Measurements from ENCODE around the gene MRPL12. TPM values are rescaled to one million over a fixed set of nuclear protein-coding genes. Genes with fewer than 3 reads are reported as not detected.

The MRPL12 gene
- total RNA-seq, 6 donors from 2014 or later = 29.3 to 69.8 (median 47.8) TPM

DNA sequence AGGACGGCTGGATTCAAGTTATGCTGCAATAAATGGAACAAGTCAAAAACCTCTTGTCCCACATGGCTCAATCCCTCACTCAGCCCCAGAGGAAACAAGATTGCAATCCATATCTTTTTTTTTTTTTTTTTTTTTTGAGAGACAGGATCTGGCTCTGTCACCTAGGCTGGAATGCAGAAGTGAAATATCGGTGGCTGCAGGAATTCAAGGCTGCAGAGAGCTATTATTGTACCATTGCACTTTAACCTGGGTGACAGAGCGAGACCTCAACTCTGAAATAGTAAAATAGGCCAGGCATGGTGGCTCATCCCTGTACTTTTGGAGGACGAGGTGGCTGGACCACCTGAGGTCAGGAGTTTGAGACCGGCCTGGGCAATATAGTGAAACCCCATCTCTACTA is 44.1 kb upstream of the MRPL12 start:
- Histone ChIP-seq H3K4me1 (peaks cover 0 to 3% (median 0%) of the 10 kb centered on the region in 4 donors), H3K9me3 (no peaks in the 10 kb centered on the region), H3K27me3 (no peaks in the 10 kb centered on the region), H3K4me3 (no peak overlapping the region), H3K36me3 (peaks cover 0 to 2% (median 0%) of the 10 kb centered on the region in 4 donors), H3K27ac (peak overlapping the region in 2 of 4 donors; percentile 61 to 80)
- TF ChIP-seq, protein P1, sequence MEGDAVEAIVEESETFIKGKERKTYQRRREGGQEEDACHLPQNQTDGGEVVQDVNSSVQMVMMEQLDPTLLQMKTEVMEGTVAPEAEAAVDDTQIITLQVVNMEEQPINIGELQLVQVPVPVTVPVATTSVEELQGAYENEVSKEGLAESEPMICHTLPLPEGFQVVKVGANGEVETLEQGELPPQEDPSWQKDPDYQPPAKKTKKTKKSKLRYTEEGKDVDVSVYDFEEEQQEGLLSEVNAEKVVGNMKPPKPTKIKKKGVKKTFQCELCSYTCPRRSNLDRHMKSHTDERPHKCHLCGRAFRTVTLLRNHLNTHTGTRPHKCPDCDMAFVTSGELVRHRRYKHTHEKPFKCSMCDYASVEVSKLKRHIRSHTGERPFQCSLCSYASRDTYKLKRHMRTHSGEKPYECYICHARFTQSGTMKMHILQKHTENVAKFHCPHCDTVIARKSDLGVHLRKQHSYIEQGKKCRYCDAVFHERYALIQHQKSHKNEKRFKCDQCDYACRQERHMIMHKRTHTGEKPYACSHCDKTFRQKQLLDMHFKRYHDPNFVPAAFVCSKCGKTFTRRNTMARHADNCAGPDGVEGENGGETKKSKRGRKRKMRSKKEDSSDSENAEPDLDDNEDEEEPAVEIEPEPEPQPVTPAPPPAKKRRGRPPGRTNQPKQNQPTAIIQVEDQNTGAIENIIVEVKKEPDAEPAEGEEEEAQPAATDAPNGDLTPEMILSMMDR (IDR thresholded peaks at IDR 0.05) = no peak
- no peak for TF ChIP-seq POLR2A (IDR thresholded peaks at IDR 0.05)
- no peak for TF ChIP-seq POLR2AphosphoS5 (IDR thresholded peaks at IDR 0.05)
- TF ChIP-seq EP300 (IDR thresholded peaks at IDR 0.05) = no peak
- ATAC-seq (ENCODE audit: low FRiP score in 2 of 2) (no peak), DNase-seq (no peak)
- 66 to 71% methylated on average over 5 of the region's 5 CpGs for WGBS, 2 donors

DNA sequence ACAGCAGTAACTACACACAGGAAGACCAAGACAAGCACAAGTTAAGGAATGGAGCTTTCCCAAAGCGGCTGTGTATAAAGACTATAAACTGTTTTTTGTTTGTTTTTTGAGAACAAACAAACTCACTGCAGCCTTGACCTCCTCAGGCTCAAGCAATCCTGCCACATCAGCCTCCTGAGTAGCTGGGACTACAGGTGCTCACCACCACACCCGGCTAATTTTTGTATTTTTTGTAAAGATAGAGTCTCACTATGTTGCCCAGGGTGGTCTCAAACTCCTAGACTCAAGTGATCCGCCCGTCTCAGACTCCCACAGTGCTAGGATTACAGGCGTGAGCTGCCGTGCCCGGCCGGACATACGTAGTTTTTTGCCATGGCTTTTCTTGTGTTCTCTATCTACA is 42.7 kb upstream of the MRPL12 start:
- Histone ChIP-seq H3K27ac (peak overlapping the region in 1 of 4 donors; percentile 62), H3K36me3 (peaks cover 0 to 12% (median 0%) of the 10 kb centered on the region in 4 donors), H3K27me3 (no peaks in the 10 kb centered on the region), H3K9me3 (no peaks in the 10 kb centered on the region), H3K4me1 (peaks cover 4 to 8% (median 5%) of the 10 kb centered on the region in 4 donors), H3K4me3 (no peak overlapping the region)
- no peak for DNase-seq
- no peak for ATAC-seq (ENCODE audit: low FRiP score in 2 of 2)
- TF ChIP-seq, protein P1 (IDR thresholded peaks at IDR 0.05) = no peak
- TF ChIP-seq EP300 (IDR thresholded peaks at IDR 0.05) (no peak), POLR2A (IDR thresholded peaks at IDR 0.05) (no peak)
- 86 to 96% methylated on average over 9 of the region's 9 CpGs for WGBS, 2 donors

DNA sequence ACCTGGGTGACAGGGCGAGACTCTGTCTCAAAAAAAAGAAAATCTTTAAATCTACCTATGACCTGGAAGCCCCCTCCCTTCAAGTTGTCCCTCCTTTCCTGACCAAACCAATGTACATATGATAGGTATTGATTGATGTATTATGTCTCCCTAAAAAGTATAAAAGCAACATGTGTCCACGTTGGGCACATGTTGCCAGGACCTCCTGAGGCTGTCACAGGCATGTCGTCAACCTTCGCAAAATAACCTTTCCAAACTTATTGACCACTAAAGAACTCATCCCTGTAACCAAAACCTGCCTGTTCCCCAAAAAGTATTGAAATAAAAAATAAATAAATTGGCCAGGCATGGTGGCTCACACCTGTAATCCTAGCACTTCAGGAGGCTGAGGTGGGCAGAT is 41.2 kb upstream of the MRPL12 start:
- ATAC-seq (ENCODE audit: low FRiP score in 2 of 2) (no peak), DNase-seq (no peak)
- H3K4me3 ChIP-seq = no peak overlapping the region
- peaks cover 7 to 15% (median 10%) of the 10 kb centered on the region in 4 donors for H3K4me1 ChIP-seq
- H3K9me3 ChIP-seq = no peaks in the 10 kb centered on the region
- no peak for TF ChIP-seq EP300 (IDR thresholded peaks at IDR 0.05)
- TF ChIP-seq POLR2A (IDR thresholded peaks at IDR 0.05) = no peak
- TF ChIP-seq, protein P1 (IDR thresholded peaks at IDR 0.05) = no peak
- no peak for TF ChIP-seq POLR2AphosphoS5 (IDR thresholded peaks at IDR 0.05)
- H3K36me3 ChIP-seq = peaks cover 0 to 12% (median 0%) of the 10 kb centered on the region in 4 donors
- H3K27me3 ChIP-seq = no peaks in the 10 kb centered on the region
- no peak overlapping the region for H3K27ac ChIP-seq
- 94 to 95% methylated on average over 4 of the region's 4 CpGs for WGBS, 2 donors

DNA sequence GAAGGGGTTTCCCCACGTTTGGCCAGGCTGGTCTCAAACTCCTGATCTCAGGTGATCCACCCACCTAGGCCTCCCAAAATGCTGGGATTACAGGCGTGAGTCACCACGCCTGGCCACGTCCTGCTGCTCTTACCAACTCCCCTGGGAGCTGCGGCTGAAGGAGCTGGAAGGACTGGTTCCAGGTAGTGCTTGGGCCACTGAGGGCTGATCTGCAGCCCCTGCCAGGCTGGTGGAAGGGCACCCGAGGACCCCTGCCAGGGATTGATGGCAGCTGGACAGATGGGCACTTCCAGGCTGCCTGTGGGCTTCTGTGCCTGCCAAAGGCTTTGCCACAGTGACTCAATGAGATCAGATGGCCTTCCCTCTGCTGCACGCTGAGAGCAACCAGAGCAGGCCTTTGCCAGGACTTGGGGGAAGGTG is 39.1 kb upstream of the MRPL12 start:
- Histone ChIP-seq H3K4me3 (no peak overlapping the region), H3K9me3 (no peaks in the 10 kb centered on the region), H3K4me1 (peaks cover 18 to 33% (median 20%) of the 10 kb centered on the region in 4 donors), H3K27me3 (no peaks in the 10 kb centered on the region), H3K27ac (peak overlapping the region in 1 of 4 donors; percentile 0), H3K36me3 (peaks cover 0 to 14% (median 0%) of the 10 kb centered on the region in 4 donors)
- DNase-seq (peak; percentile 14 to 19), ATAC-seq (ENCODE audit: low FRiP score in 2 of 2) (no peak)
- 78 to 95% methylated on average over 2 to 7 of the region's 7 CpGs for WGBS, 2 donors
- TF ChIP-seq EP300 (IDR thresholded peaks at IDR 0.05) = no peak
- TF ChIP-seq, protein P1 (IDR thresholded peaks at IDR 0.05) = no peak
- no peak for TF ChIP-seq POLR2AphosphoS5 (IDR thresholded peaks at IDR 0.05)
- no peak for TF ChIP-seq POLR2A (IDR thresholded peaks at IDR 0.05)

All from upper lobe of left lung (tissue), 6 donors.